Lung (tissue), 12 donors: Measurements from ENCODE around the gene CELA2B. TPM values are rescaled to one million over a fixed set of nuclear protein-coding genes. Genes with fewer than 3 reads are reported as not detected.

ENCODE experiments used
- ATAC-seq: fragments of 200-7000 bp; cut with Tn5 transposase; one replicate; pipeline ENCODE4 v1.9.1; 2020; ENCODE audit warnings: moderate number of reproducible peaks; ENCODE audit not compliant: insufficient read depth, low FRiP score
- DNase-seq, 3 donors: peaks; one replicate each; pipeline ENCODE4 v3.0.0-alpha.2; 2013 to 2017
- H3K27ac ChIP-seq, 2 donors: one replicate each; pipeline ENCODE4 v1.5.1; 2013; ENCODE audit warnings: mild to moderate bottlenecking in 2 of 2, moderate library complexity in 2 of 2, control low read depth in 1 of 2, inconsistent platforms in 1 of 2, low read depth in 1 of 2, low read length in 1 of 2
- H3K27me3 ChIP-seq, 3 donors: one replicate each; pipeline ENCODE4 v1.5.1; 2013; ENCODE audit warnings: low read length in 2 of 3; ENCODE audit not compliant: control insufficient read depth in 3 of 3, insufficient read depth in 3 of 3
- H3K36me3 ChIP-seq, 4 donors: one replicate each; pipeline ENCODE4 v1.5.1; 2013; ENCODE audit warnings: low read length in 4 of 4, mild to moderate bottlenecking in 1 of 4, moderate library complexity in 1 of 4; ENCODE audit not compliant: control insufficient read depth in 4 of 4, insufficient read depth in 4 of 4
- H3K4me1 ChIP-seq, 5 donors: one replicate each; pipeline ENCODE4 v1.5.1; 2013; ENCODE audit warnings: low read length in 5 of 5, mild to moderate bottlenecking in 2 of 5, moderate library complexity in 1 of 5; ENCODE audit not compliant: control insufficient read depth in 5 of 5, insufficient read depth in 5 of 5
- H3K4me3 ChIP-seq: one replicate; pipeline ENCODE4 v1.5.1; 2013; ENCODE audit warnings: mild to moderate bottlenecking, control low read depth, moderate library complexity
- H3K9ac ChIP-seq, 2 donors: one replicate each; pipeline ENCODE4 v1.5.1; 2013; ENCODE audit warnings: low read length in 2 of 2, control low read depth in 1 of 2; ENCODE audit not compliant: insufficient read depth in 1 of 2
- H3K9me3 ChIP-seq, 4 donors: one replicate each; pipeline ENCODE4 v1.5.1; 2013; ENCODE audit warnings: low read length in 3 of 4, mild to moderate bottlenecking in 1 of 4, moderate library complexity in 1 of 4; ENCODE audit not compliant: control insufficient read depth in 4 of 4, insufficient read depth in 3 of 4
- WGBS, 2 donors: extraction: QIAGEN DNeasy Blood & Tissue Kit; methylation state at CpG; one replicate each; pipeline ENCODE4 v1.1.7; 2013; 5-methylcytosine and 5-hydroxymethylcytosine counted together
- polyA plus RNA-seq, 2 donors: library from polyadenylated mRNA; stranded (reverse); fragments of 200-250 nt; gene quantifications; one replicate each; pipeline ENCODE4 v1.2.1, GENCODE V29; 2013
- total RNA-seq, 2 donors: library from RNA; depleted of rRNA in 1 of 2; stranded (reverse); fragments of >200 nt in 1 of 2; gene quantifications; one replicate each; pipeline ENCODE4 v1.2.1, GENCODE V29; 2014 to 2021
- TF ChIP-seq, protein P1 (sequence below): IDR thresholded peaks from 2 replicates; pipeline ENCODE4 v1.5.1; 2012; ENCODE audit warnings: mild to moderate bottlenecking; ENCODE audit errors: control extremely low read depth, extremely low read depth
- donor health status: control.
- donor health status: control.
- donor health status: Bipolar disorder and iron deficiency.
- donor health status: healthy.
- donor health status: DM: yes; HTN: yes; CAD: no.

The CELA2B gene
- total and polyA plus RNA-seq, 4 donors: 0.63 to 1.3 TPM; not detected in 2

DNA sequence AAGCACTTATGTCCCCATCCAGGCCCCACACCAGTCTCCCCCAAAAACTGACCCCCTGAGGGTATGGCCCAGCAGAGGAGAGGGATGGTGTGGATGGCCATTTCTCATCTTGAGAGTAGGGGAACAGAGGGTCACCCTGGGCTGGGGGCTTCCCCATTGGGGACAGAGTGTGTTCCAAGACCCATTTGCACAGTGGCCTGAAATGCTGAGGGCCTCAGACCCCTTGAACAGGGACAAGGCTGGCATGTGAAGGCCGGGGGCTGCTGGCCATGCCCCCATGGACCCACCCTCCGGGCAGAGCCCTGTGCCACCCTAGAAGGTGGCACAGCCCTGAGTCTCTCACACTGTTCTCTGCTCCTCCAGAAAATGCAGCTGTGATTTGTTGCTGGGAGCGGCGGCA lies 29.7 kb upstream of the CELA2B start:
- Histone ChIP-seq H3K4me3 (no peak overlapping the region), H3K27me3 (peaks cover 0 to 6% (median 0%) of the 10 kb centered on the region in 3 donors), H3K36me3 (no peaks in the 10 kb centered on the region), H3K9ac (no peak overlapping the region), H3K9me3 (peaks cover 0 to 1% (median 0%) of the 10 kb centered on the region in 4 donors), H3K27ac (no peak overlapping the region), H3K4me1 (peaks cover 0 to 10% (median 0%) of the 10 kb centered on the region in 5 donors)
- TF ChIP-seq, protein P1, sequence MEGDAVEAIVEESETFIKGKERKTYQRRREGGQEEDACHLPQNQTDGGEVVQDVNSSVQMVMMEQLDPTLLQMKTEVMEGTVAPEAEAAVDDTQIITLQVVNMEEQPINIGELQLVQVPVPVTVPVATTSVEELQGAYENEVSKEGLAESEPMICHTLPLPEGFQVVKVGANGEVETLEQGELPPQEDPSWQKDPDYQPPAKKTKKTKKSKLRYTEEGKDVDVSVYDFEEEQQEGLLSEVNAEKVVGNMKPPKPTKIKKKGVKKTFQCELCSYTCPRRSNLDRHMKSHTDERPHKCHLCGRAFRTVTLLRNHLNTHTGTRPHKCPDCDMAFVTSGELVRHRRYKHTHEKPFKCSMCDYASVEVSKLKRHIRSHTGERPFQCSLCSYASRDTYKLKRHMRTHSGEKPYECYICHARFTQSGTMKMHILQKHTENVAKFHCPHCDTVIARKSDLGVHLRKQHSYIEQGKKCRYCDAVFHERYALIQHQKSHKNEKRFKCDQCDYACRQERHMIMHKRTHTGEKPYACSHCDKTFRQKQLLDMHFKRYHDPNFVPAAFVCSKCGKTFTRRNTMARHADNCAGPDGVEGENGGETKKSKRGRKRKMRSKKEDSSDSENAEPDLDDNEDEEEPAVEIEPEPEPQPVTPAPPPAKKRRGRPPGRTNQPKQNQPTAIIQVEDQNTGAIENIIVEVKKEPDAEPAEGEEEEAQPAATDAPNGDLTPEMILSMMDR: no peak
- DNase-seq (no peak), ATAC-seq (no peak)
- 74 to 79% methylated on average over 4 of the region's 4 CpGs for WGBS, 2 donors

DNA sequence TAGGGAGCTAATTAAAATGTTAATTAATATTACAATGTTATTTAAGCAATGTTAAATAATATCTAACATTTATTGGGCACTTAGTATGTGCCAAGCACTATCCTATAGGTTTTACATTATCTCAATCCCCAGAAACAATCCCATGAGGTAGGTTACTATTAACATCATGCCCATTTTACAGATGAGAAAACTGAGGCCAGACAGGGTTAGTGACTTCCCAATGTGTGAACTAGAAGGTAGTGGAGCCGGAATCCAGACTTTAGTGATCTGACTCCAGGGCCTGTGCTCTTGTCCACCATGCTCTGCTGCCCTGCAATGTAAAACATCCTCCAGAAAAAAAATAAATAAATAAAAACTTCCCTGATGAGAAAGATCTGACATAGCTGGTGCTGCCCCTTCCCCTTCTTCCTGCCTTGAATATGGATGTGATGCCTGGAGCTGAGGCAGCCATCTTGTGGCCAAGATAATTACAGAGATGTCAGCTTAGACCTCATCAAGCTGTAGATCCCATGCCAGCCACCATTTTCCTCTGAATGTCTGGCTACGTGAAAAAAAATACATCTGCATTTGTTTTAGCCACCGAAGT lies 26.9 kb upstream of the CELA2B start:
- 90 to 93% methylated on average over 3 of the region's 3 CpGs for WGBS, 2 donors
- no peak for ATAC-seq

DNA sequence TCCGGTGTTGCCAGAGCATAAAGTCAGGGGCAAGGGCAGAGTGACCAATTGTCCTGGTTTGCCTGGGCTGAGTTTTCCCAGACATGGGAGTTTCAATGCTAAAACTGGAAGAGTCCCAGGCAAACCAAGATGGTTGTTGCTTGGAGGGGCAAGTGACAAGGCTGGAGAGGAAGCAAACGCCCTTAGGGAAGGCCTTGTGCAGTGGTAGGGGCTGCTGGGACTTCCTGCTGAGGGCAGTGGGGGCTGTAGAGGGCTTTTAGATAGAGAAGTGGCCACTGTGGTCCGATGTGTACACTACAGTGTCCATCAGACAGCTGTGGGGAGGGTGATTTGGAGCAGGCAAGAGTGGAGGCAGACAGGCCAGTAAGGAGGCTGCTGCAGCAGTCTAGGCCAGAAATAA lies 26.3 kb upstream of the CELA2B start:
- no peak overlapping the region for H3K9ac ChIP-seq
- no peak overlapping the region for H3K27ac ChIP-seq
- no peaks in the 10 kb centered on the region for H3K4me1 ChIP-seq
- WGBS, 2 donors: 53 to 65% methylated on average over 3 of the region's 3 CpGs
- H3K9me3 ChIP-seq: peaks cover 0 to 1% (median 0%) of the 10 kb centered on the region in 4 donors
- no peaks in the 10 kb centered on the region for H3K36me3 ChIP-seq
- ATAC-seq: no peak
- H3K27me3 ChIP-seq: peaks cover 0 to 6% (median 0%) of the 10 kb centered on the region in 3 donors
- no peak overlapping the region for H3K4me3 ChIP-seq
- no peak for DNase-seq
- TF ChIP-seq, protein P1: no peak

More for the DNA sequence above, 26.9 kb upstream of the CELA2B start:
- H3K9me3 ChIP-seq: peaks cover 0 to 1% (median 0%) of the 10 kb centered on the region in 4 donors
- no peaks in the 10 kb centered on the region for H3K36me3 ChIP-seq
- peaks cover 0 to 6% (median 0%) of the 10 kb centered on the region in 3 donors for H3K27me3 ChIP-seq
- no peak overlapping the region for H3K9ac ChIP-seq
- H3K27ac ChIP-seq: no peak overlapping the region
- peaks cover 0 to 5% (median 0%) of the 10 kb centered on the region in 5 donors for H3K4me1 ChIP-seq
- H3K4me3 ChIP-seq: no peak overlapping the region
- TF ChIP-seq, protein P1: no peak
- DNase-seq: no peak
